ENCODE results near the gene NR4A2. TPM values are rescaled to one million over a fixed set of nuclear protein-coding genes. Genes with fewer than 3 reads are reported as not detected.
A peak's percentile ranks its signal among the peaks of the same experiment; 100 is the strongest.

NR4A2 gene
- total RNA-seq (2014; rRNA removed; shearing (Covaris generic); ENCODE audit: low replicate concordance) = not detected in 2 replicates

- Histone ChIP-seq H3K4me3 (peak within 1 kb of the TSS; percentile 72), H3K9me3 (no peaks in the 10 kb centered on the region), H3K36me3 (no peaks in the 10 kb centered on the region), H3K27me3 (no peaks in the 10 kb centered on the region)
- peak; percentile 80 for DNase-seq
These were observed at the start of gene NR4A2 for GRCh38 chr2:156332534-156333273. NR4A2 (minus strand) TSS chr2:156332721; CDS start chr2:156330186, 2,535 bp downstream.

DNA sequence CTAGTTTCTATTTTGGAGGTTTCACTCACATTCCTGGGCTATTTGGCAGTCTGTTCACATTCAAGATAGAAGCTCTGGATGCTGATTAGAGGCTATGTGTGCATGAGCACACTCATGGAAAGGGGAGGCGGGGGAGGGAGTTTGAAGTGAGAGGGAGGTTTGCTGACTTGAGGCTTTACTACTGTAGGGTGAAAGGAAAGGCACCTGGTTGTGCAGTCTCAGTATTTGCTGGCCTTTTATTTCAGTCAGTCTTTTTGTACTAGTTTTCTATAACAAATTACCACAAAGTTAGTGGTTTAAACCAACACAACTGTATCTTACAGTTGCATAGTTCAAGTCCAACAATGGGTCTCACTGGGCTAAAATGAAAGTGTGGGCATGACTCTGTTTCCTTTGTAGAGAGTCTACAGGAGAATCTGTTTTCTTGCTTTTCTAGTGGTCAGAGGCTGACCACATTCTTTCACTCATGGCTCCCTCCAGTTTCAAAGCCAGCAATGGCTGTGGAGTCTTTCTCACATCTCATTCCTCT, 47.7 kb upstream of the NR4A2 start:
- 0 out of 2 replicates have a peak, but pooled peaks cover 2% of the 10 kb centered on the region for H3K27me3 ChIP-seq
- DNase-seq = no peak
- no peaks in the 10 kb centered on the region for H3K36me3 ChIP-seq
- no peaks in the 10 kb centered on the region for H3K9me3 ChIP-seq
- no peak overlapping the region for H3K4me3 ChIP-seq

DNA sequence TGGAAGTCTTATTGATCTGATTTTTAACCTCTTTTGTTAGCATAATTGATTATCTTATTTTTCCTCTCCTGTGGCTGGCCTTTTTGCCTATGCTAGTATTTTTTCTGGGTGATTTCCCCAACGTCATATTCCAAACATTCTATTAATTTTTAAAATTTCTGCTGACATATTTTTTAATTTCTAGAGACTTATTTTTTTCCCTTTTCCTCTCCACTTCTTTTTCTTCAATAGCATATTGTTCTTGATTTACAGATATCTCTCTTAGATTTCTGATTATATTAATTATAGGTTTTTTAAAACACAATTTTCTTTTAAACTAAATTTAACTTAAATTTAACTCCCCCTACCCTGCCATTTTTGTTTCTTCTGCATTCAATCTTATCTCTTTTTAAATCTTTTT, 47.2 kb upstream of the NR4A2 start:
- 0 out of 2 replicates have a peak, but pooled peaks cover under 1% of the 10 kb centered on the region for H3K27me3 ChIP-seq
- no peak for DNase-seq
- no peaks in the 10 kb centered on the region for H3K36me3 ChIP-seq
- H3K4me3 ChIP-seq = no peak overlapping the region
- no peaks in the 10 kb centered on the region for H3K9me3 ChIP-seq

- no peak overlapping the region for H3K4me3 ChIP-seq
- no peaks in the 10 kb centered on the region for H3K27me3 ChIP-seq
- no peaks in the 10 kb centered on the region for H3K36me3 ChIP-seq
- H3K9me3 ChIP-seq = no peaks in the 10 kb centered on the region
- no peak for DNase-seq
These were observed 46.5 kb upstream of the NR4A2 start for GRCh38 chr2:156379071-156379470.

DNA sequence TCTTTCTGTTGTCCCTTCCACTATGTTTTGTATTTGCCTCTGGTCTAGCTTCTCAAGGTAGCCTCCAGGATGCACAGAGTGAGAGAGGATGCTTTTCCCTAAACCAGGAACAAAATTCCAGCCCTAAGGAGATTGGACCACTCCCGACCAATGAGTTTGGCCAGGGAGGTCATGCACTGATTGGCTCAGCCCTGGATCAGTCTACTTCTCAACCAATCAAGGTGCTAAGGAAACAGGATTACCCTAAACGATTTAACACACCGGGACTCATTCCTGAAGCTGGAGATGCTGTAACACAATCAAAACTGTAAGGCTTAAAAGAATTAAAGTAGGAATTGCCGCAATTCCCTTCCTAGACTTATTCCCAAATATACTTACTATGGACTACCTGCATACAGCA, 34.2 kb upstream of the NR4A2 start:
- H3K4me3 ChIP-seq = no peak overlapping the region
- no peaks in the 10 kb centered on the region for H3K36me3 ChIP-seq
- H3K27me3 ChIP-seq = no peaks in the 10 kb centered on the region
- no peaks in the 10 kb centered on the region for H3K9me3 ChIP-seq
- no peak for DNase-seq

DNA sequence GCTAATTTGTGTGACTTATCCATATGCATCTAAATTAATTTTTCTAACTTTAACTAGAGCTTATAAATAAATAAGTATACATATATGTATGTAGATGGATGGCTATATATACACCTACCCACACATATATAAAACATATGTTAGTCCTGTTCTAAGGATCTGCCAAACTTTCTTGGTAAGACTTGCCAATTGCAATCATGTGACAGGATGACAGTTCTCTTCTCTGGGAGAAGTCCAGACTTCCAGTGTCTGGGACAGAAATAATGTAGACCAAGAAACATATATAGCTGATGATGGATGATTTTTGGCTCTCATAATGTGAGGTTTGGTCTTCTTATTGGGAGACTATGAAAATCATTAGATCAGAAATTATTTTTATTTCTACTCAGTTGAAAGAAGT, 30.6 kb upstream of the NR4A2 start:
- Histone ChIP-seq H3K27me3 (no peaks in the 10 kb centered on the region), H3K9me3 (no peaks in the 10 kb centered on the region)

DNA sequence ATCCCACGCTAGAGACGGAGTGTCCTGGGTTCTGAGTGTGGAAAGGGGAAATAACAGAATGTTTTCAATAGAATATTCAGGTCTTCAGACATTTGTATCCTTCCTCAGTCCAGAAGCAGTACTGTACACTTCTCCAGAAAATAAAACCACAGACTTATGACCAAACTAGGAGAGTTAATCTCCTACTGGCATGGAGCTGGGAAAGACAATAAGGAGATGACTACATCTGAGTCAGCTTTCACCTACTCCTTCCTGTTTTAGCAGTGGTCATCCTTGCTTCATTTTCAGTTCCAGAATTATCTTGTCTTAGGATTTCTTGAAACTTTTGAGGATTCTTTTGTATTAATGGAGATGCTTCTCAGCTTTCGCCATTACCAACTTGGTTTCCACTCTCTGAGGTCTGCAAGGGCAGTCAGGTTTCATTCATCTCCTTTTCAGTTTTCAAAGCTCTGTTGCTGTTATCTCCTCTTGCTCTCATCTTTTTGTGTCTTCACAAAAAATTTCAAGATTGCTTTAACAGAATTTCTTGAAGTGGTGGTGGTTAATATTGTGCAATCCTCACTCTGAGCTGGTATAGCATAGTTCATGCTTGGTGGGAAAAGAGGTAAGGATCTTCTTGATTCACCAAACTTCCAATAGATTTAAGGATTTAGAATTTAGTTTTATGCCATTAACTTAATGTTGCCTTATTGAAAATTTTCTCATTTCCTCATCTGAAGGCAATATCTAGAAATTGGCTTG, 23.7 kb upstream of the NR4A2 start:
- no peak for DNase-seq
- Histone ChIP-seq H3K36me3 (no peaks in the 10 kb centered on the region), H3K9me3 (no peaks in the 10 kb centered on the region), H3K4me3 (no peak overlapping the region), H3K27me3 (no peaks in the 10 kb centered on the region)

More for the DNA sequence above, 30.6 kb upstream of the NR4A2 start:
- no peaks in the 10 kb centered on the region for H3K36me3 ChIP-seq
- no peak for DNase-seq
- H3K4me3 ChIP-seq = no peak overlapping the region

- no peaks in the 10 kb centered on the region for H3K9me3 ChIP-seq
- DNase-seq = no peak
- no peaks in the 10 kb centered on the region for H3K27me3 ChIP-seq
- H3K4me3 ChIP-seq = no peak overlapping the region
- no peaks in the 10 kb centered on the region for H3K36me3 ChIP-seq
These were observed 20.4 kb upstream of the NR4A2 start for GRCh38 chr2:156352911-156353310.

DNA sequence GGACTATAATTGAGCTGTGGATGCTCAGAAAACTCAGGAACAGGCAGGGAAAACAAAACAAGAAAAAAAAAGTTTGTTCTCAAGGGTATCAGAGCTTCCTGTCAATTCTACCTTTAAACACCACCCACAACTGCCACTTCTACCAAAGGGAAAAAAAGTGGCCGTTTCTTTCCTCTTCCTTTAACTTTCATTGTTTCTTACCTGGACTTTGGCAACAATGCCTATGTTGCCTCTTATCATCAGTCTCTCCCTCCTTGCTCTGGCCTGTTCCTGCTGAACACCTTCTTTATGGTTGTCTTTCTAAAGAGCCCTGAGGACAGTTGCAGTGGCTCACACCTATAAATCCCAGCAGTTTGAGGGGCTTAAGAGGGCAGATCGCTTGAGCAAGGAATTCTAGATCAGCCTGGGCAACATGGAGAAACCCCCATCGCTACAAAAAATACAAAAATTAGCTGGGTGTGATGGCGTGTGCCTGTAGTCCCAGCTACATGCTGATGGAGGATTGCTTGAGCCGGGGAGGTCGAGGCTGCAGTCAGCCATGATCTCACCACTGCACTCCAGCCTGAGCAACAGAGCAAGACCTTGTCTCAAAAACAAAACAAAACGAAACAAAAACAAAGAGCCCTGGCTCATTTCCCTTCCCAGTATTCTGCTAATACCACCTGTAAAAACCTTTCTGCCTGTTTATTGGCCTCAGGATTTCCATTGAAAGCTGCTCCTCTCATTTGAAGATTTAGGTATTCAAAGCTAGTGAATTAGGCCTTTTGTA, 18.0 kb upstream of the NR4A2 start:
- no peak overlapping the region for H3K4me3 ChIP-seq
- DNase-seq = no peak
- no peaks in the 10 kb centered on the region for H3K9me3 ChIP-seq
- H3K36me3 ChIP-seq = no peaks in the 10 kb centered on the region
- no peaks in the 10 kb centered on the region for H3K27me3 ChIP-seq

DNA sequence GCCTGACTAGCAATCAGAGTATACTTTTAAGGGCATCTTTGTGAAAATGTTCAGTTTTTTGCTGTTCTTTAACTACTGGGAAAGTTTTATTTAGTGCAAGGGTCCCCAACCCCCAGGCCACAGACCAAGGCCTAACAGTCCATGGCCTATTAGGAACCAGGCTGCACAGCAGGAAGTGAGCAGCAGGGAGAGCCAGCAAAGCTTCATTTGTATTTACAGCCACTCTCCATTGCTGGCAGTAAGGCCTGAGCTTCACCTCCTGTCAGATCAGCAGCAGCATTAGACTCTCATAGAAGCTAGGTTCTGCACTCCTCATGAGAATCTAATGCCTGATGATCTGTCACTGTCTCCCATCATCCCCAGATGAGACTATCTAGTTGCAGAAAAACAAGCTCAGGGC, 17.1 kb upstream of the NR4A2 start:
- no peak overlapping the region for H3K4me3 ChIP-seq
- no peaks in the 10 kb centered on the region for H3K9me3 ChIP-seq
- H3K27me3 ChIP-seq = no peaks in the 10 kb centered on the region
- no peaks in the 10 kb centered on the region for H3K36me3 ChIP-seq
- DNase-seq = no peak

DNA sequence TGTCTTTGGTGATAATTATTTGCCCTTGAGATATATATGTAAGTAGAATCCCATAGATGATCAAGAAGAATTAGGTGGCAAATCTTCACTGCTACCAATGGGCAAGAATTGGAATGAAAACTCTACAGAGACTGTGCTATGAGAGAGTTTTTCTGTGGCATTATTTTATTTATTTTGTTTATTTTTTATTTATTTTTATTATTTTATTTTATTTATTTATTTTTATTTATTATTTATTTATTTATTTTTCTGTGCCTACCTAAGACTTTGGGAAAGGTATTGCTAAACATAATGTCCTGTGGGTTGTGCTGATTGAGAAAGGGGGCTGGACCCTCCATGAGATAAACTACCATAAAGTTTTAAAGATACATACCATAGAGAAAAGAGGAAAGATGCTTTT, 16.6 kb upstream of the NR4A2 start:
- DNase-seq = no peak
- no peak overlapping the region for H3K4me3 ChIP-seq
- H3K27me3 ChIP-seq = no peaks in the 10 kb centered on the region
- no peaks in the 10 kb centered on the region for H3K9me3 ChIP-seq
- no peaks in the 10 kb centered on the region for H3K36me3 ChIP-seq

DNA sequence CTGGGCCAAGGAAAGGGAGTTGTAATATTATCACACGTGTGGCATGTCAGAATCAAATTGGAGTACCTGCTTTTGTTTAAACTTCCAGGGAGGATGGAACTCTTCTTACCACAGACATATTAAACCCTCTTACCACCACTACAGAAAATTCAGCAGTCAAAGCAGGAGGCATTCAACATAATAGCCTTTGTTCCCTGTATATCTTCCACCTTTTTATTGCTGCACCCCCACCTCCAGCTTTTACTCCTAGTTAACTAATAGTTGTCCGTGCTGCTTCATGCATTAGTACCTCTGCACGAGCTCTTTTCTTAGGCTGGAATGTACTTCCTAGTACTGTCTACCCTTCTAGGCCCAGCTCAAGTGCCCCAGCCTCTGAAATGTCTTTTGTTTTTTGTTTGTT, 14.9 kb upstream of the NR4A2 start:
- Histone ChIP-seq H3K36me3 (no peaks in the 10 kb centered on the region), H3K9me3 (no peaks in the 10 kb centered on the region), H3K27me3 (no peaks in the 10 kb centered on the region), H3K4me3 (no peak overlapping the region)
- DNase-seq = no peak

- no peak for DNase-seq
- no peaks in the 10 kb centered on the region for H3K9me3 ChIP-seq
- no peaks in the 10 kb centered on the region for H3K27me3 ChIP-seq
- H3K36me3 ChIP-seq = no peaks in the 10 kb centered on the region
- no peak overlapping the region for H3K4me3 ChIP-seq
These were observed 14.2 kb upstream of the NR4A2 start for GRCh38 chr2:156346731-156347130.

DNA sequence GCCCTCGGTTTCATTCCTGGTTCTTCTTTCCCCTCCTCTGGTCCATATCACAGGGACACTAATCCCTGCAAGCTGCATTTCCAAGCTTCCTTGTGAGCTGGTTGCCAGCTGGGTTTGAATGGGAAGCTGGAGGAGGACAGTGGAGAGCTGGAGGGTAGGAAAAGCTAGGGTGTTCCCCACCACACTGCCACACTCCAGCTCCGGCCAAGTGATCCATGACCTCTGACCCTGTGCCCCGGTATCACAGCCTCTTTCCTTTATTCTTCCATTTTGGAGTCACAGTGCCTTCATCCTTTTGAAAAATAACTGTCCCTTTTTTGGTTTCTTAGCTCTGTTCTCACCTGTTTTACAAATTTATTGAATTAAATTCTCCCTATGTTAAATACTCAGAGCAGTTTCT, 13.1 kb upstream of the NR4A2 start:
- no peak overlapping the region for H3K4me3 ChIP-seq
- no peaks in the 10 kb centered on the region for H3K9me3 ChIP-seq
- no peaks in the 10 kb centered on the region for H3K27me3 ChIP-seq
- no peaks in the 10 kb centered on the region for H3K36me3 ChIP-seq
- DNase-seq = no peak

DNA sequence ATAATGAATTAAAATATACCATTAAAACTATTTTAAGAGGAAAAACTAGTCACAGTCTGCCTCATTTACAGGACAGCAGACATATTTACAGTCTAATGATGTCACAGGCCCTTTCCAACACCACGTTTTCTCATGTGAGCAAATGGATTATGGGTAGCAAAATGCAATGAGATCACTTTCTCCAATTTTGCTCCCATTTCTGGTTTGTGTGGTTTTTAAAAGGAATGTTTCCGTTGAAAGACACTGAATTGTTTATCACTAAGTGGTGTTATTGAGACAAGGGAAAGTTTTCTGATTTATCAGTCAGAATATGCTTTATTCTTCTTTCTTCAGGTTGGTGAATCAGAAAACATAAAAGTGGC, 11.4 kb upstream of the NR4A2 start:
- H3K4me3 ChIP-seq = no peak overlapping the region
- no peaks in the 10 kb centered on the region for H3K9me3 ChIP-seq
- H3K36me3 ChIP-seq = no peaks in the 10 kb centered on the region
- H3K27me3 ChIP-seq = no peaks in the 10 kb centered on the region
- DNase-seq = no peak

- H3K4me3 ChIP-seq = peak overlapping the region; percentile 64
- no peaks in the 10 kb centered on the region for H3K9me3 ChIP-seq
- no peaks in the 10 kb centered on the region for H3K27me3 ChIP-seq
- no peaks in the 10 kb centered on the region for H3K36me3 ChIP-seq
- DNase-seq = no peak
These were observed 10.8 kb upstream of the NR4A2 start for GRCh38 chr2:156343096-156343939.

All from MG63 (cell line).